ENCODE data around the gene SPOUT1. TPM values are rescaled to one million over a fixed set of nuclear protein-coding genes. Genes with fewer than 3 reads are reported as not detected.

Gene SPOUT1
- total RNA-seq, 1 experiment from 2014 or later: 16.7 TPM

DNA sequence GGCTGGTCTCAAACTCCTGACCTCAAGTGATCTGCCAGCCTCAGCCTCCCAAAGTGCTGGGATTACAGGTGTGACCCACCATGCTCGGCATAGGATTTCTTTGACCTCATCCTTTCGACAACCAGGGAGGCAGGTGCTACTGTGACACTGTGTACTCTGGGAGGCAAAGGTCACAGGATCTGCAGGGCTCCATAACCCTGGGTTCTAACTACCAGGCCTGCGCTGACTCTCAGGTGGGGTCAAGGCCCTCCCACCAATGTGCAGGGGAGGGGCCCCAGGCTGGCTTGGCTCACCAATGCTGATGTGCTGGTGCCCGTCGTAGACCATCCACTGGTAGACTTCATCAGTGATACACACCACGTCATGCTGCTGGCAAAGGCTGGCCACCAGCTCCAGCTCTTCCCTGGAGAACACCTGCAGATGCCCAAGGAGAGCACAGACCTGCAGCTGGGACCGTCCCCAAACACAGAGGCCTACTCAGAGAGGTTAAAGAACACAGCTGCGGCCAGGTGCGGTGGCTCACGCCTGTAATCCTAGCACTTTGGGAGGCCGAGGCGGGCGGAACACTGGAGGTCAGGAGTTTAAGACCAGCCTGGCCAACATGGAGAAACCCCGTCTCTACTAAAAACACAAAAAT is 7.0 kb upstream of the SPOUT1 start:
- no peak for DNase-seq (ENCODE audit: low spot score)

DNA sequence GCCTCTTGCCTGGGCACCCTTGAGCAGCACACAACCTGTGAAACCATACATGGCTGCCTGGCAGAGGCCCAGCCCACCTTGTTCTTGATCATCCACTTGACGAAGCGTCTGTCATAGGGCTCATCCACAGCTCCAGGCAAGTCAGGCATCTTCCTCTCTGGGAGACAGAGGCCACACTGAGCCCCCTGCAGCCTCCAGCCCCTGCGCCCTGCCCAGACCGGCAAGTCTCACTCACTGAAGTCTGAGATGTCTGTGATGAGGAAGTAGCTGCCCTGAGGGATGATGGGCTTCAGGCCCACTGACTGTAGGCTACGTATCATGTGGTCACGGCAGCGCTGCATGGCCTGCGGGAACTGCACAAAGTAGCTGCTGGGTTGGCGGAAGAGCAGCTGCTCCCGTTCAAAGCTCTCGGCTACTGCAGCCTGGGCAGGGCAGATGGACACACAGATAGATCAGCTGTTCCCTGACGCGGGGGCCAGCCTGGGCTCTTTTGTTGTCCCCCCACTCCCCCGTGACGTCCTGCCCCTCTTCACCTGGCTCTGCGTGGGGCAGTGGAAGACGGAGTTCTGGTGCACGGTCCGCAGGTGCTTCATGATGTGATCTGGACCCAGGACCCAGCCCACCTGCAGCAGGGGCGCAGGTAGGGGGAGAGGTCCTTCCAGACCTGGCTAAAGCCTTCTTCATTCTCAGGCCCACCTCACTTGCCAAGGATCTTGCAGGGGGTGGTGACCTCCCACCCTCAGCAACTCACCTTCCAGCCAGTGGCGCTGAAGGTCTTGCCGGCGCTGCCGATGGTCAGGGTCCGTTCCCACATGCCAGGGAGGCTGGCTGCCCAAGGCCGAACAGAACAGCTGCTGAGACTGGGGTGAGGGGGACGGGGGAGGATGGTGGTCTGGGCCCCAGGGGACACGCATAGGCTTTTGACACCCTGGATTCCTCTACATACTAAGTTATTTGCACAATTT is 5.9 kb upstream of the SPOUT1 start:
- no peak for DNase-seq (ENCODE audit: low spot score)

DNA sequence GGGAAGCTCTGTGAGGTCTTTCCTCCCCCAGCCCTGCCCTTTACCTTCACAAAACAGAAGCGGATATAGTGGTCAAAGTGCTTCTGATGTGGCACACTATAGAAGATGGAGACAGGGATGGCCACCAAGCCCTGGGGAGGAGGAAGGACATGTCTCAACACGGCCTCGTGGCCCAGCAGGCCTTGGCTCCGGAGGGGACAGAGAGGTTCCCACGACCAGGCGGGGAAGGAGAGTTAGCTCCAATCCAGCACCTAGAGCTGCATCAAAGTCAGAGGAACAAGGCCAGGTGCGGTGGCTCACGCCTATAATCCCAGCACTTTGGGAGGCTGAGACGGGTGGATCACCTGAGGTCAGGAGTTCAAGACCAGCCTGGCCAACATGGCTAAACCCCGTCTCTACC is 4.1 kb upstream of the SPOUT1 start:
- no peak for DNase-seq (ENCODE audit: low spot score)

DNA sequence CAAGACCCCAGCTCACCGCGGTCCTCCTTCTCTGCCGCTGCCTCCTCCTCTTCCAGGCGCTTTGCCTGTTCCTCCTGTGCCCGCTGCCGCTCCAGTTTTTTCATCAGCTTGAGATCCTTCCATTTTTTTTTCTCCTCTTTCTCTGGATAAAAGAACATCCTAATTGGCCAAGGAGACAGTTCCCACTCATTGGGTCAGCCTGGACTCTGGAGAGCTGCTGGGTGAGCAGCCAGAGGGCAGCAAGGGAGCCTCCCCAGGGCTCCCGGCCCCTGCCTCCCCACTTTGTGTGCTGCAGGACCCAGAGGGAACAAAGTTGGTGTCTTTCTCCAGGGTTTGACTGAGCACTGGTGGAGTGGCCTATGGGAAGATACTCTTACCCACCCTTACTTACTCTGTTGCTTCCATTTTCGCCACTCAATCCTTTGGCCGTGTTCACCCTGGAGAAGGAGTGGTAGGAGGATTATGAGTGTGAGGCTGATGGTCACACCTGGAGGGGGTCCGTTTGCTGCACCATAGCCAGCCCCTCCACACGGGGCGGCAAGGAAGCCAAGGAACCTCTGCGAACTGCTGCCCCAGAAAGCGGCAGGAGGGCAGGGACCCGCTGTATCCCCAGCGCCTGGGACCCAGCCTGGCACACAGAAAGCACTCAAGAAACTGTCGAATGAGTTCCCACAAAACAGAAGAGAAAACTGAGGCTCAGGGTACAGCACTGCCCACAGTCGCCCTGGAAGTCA is 708 bp downstream of the SPOUT1 start:
- no peak for DNase-seq (ENCODE audit: low spot score)

DNA sequence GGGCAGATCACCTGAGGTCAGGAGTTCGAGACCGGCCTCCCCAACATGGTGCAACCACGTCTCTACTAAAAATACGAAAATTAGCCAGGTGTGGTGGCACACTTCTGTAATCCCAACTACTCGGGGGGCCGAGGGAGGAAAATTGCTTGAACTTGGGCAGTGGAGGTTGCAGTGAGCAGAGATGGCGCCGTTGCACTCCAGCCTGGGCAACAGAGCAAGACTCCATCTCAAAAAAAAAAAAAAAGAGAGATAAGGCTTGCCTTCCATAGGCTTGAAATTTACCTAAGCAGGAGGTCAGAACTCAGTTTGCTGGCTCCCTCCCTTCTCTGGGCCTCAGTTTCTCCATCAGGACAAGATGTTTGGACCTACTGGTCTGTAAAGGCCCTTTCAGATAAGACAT is 1.3 kb downstream of the SPOUT1 start:
- no peak for DNase-seq (ENCODE audit: low spot score)

DNA sequence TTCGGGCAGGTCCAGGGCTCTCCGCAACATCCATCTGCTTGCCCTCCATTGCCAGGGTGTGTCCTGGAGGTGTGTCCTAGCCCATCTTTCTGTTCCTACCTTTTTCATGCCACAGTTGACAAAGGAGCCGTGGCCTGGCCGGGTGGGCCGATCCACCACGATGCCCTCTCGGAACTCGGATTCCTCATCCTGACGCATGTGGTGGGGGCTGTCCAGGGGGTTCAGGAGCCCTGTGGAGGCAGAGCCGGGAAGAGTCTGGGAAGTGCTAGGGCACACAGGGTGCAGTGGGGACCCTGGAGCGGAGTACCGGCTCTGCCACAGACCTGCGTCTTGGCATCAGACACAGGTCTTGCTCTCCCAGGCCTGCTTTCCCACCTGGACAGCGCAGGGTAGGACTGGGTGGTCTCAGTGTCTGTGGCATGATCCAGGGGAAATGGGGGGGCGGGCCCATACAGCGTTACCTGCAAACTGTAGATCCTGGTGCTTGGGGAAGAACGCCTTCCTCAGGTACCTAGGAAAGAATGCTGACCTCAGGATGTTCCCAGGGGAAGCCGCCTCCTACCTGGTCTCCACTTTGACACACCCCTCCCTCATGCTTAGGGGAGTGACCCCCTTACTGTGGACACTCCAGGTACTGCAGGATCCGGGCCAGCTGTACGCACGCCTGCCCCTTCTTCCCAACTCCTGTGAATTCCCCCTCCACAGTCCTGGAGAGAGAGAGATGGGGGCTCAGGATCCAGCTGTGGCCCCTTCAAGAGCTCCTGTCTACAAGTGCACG is 3.5 kb downstream of the SPOUT1 start:
- DNase-seq (ENCODE audit: low spot score): no peak

DNA sequence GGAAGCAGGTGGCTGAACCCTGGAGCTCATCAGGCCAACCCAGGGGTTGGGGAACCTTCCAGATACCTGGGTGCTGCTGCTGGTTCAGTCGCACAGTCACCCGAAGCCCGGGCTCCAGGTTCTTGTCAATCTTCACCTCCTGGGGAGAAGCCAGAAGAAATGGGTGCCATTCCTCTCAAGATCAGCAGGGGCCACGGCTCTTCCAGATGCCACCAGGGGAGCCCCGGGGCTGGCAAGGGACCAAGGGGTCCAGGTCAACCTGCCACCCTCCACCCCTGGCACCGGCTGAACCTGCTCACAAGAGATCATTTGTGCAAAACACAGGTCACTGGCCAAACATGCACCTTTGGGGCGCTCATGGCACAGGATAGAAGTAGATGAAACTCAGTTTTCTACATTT is 4.7 kb downstream of the SPOUT1 start:
- DNase-seq (ENCODE audit: low spot score): no peak

DNA sequence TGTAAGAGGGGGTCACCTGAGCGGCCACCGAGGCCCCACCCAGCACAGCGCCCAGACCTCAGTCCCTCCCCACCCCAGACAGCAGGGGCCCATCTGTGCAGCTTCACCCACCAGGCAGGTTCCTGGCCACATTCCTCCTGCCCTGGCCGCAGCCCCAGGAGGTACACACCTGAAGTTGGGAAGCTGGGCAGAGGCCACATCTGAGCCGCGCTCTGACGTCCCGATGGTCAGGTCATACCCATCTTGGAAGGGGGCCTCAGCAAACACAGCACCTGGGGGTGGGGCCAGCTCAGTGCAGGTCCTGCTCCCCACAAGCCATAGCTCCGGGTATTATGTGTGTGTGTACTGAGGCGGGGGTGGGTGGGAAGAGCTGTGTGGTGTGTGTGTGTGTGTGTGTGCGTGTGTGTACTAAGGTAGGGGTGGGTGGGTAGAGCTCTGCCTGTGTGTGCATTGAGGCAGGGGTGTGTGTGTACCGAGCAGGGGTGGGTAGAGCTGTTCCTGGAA is 5.6 kb downstream of the SPOUT1 start:
- no peak for DNase-seq (ENCODE audit: low spot score)

DNA sequence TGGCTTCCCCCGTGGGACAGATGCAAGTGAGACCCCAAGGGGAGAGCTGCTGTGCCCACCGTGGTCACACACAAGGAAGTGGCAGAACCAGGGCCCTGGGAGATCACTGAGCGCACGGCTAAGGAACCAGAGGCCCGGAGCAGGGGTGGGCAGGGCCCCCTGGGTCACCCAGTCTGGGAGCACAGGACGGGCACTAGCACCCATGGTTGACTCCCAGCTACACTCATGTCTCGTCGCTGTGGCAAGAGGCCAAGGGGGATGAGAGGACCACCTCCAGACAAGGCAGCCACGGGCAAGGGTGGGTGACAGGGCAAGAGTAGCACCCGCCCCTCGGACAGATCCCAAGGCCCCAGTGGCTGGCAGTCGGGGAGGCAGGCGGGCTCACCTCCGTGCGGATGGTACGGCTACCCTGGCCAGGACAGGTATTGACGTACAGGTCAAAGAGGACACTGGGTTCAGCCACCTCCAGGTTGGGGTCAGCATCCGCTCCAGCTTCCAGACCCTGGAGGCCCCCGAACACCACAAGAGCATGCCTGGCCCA is 6.2 kb downstream of the SPOUT1 start:
- DNase-seq (ENCODE audit: low spot score): no peak

DNA sequence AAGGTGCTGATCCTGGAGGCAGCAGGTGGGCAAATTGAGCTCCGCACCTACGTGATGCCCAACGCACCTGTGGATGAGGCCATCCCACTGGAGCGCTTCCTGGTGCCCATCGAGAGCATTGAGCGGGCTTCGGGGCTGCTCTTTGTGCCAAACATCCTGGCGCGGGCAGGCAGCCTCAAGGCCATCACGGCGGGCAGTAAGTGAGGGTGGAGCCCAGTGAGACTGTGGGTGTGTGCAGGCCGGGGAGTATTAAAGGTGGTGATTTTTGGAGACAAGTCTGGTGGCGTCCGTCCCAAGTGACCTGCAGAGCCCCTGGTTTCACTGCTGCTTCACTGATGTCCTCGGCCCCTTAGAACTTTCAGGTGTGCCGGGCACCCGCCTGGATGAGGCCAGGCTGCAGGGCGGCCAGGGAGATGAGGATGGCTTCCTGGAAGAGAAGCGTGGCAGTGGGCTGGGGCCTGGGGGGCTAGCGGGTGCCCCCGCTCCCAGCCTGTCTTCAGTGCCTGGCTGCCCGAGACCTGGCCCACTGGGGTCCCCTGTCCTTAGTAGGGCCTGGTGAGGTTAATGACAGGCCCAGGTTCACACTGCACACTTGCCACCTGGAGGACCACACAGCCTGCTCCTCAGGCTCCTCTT is 7.1 kb downstream of the SPOUT1 start:
- DNase-seq (ENCODE audit: low spot score): no peak

DNA sequence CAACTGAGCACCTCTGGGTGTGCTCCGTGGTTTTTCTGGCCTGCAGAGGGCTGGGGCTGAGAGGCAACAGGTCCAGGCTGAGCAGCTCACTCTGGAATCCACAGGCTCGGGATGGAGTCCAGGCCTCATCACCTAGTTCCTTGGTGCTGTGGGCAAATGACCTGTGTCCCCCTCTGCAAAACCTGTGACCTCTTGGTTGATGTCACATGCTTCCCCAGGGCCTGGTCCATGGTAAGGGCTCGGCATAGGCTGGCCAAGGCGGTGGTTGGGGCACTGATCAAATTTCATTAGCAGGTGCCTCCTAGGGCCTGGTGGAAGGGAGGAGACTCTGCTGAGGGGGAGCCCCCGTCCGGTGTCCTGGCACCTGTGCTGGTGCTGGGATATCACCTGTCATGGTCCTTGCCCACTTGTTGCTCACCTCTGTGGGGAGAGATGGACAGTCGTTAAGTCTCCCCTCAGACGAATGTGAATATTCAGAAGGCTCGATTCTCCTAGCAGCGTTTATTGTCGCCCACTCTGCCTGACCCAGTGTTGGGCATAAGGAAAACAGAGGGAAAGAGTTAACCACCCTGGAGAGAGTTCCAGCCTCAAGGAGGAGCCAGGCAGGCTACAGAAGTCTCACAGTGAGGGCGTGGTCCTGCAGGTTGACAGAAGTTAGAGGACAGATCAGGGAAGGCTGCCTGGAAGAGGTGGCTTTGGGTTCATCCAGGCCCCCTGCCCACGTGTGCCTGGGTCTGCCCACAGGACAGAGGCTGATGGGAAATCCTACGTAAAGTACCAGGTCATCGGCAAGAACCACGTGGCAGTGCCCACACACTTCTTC is 7.8 kb downstream of the SPOUT1 start:
- no peak for DNase-seq (ENCODE audit: low spot score)

DNA sequence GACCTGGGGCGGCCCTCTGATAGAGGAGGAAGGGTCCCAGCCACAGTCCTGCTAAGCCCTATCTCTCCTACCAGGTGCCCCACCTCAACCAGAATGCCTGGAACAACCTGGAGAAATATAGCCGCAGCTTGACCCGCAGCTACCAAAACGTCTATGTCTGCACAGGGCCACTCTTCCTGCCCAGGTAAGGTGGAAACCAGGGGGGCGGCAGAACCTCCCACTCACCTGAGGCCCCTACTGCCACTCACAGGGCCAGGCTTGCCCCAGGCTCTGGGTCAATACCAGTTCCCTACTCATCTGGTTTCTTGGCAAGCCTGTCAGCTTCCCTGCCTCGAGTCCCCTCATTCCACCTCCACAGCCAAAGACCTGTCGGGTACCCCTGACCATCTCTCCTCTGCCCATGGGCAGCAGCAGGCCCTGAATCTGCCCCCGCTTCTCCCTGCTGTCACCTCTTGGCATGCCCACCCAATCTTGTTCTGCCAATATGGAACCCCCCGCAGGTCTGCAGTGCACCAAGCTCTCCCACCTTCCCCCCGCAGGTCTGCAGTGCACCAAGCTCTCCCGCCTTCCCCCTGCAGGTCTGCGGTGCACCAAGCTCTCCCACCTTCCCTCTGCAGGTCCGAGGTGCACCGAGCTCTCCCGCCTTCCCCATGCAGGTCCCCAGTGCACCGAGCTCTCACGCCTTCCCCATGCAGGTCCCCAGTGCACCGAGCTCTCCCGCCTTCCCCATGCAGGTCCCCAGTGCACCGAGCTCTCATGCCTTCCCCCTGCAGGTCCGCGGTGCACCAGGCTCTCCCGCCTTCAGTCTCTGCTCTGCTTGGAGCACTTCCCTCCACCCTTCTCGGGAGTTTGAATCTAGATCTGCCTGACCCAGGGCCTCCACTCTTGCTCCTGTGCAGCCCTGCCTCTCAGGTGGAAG is 8.7 kb downstream of the SPOUT1 start:
- DNase-seq (ENCODE audit: low spot score): no peak

DNA sequence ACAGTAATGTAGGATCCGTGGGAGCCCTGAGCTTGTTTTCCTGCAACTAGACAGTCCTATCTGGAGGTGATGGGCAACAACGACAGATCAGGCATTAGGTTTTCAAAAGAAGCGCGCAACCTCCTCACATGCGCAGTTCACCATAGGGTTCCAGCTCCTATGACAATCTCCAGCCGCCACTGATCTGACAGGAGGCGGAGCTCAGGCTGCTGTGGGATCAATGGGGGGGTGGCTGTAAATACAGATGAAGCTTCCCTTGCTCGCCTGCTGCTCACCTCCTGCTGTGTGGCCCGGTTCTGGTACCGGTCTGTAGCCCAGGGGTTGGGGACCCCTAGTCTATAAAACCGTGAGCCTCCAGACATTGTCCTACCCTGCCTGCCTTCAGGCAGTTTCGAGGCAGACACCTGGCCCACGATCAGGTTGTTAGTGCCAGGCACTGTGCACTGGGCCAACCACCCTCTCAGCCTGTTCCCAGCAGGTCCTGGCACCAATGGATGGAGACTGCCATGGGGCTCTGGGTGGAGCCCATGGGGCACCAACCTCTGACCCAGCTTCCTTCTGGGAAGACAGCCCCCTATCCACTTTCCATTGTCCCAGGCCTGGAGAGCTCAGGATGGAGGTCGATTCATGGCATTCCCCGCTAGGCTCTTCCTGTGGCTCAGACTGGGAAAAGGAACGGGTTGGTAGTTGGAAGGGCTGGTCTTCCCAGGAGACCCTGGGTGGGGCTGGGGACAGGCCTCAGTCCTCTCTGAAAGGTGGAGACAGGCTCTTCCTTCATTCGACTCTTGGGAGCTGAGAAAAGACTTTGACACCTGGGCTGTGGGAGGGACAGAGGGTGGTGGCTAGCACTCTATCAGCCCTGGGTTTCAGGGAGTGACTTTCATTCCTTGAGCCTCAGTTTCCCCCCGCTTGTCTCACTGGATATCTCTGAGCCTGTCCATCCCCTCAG is 9.6 kb downstream of the SPOUT1 start:
- DNase-seq (ENCODE audit: low spot score): no peak

DNA sequence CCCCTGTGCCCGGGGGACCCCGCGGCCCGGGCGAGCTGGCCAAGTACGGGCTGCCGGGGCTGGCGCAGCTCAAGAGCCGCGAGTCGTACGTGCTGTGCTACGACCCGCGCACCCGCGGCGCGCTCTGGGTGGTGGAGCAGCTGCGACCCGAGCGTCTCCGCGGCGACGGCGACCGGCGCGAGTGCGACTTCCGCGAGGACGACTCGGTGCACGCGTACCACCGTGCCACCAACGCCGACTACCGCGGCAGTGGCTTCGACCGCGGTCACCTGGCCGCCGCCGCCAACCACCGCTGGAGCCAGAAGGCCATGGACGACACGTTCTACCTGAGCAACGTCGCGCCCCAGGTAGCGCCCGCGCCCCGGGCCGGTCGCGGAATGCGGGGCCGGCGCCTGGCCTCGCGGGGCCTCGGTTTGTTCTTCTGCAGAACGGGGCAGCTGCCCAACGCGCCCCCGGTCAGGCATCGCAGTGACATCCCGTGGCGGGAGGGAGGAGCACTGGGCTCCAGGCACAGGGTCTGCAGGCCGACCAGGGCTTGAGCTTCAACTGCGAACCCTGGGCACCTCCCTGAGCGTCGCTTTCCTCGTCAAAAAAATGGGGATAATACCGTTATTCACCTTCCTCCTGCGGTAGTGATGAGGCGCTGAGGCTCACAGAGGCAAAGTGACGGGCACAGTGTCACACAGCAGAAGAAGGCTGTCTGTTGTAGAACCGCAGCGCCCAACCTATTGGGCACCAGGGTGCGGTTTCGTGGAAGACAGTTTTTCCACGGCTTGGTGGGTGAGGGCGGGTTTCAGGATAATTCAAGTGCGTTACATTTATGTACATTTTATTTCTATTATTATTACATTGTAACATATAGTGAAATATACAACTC is 10.5 kb downstream of the SPOUT1 start:
- no peak for DNase-seq (ENCODE audit: low spot score)

DNA sequence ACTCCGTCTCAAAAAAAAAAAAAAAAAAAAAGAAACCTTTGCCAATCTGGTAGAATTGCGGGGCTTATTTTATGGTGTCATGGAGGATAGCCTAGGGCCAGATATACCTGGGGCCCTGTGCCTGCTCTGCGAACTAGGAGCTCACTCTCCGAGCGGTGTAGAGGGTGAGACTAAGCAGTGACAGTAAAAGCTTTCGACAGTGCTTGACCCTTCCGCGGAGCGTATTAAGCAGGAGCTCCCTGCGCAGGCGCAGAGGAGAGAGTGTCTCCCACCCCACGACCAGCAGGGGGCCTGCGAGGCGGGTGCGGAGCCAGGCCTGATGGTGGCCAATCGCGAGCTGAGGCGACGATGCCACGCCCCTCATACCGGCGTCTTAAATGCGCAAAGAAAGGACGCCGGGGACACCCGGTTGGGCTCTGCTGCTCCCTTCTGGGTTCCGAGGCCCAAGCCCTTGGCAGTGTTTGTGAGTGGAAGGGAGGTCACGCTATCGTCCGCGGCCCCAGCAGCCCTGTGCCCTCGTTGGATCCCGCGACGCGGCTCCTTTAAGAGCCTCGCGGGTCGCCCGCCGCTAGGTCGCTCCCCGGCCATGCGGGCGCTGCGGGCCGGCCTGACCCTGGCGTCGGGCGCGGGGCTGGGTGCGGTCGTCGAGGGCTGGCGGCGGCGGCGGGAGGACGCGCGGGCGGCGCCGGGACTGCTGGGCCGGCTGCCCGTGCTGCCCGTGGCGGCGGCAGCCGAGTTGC is 11.3 kb downstream of the SPOUT1 start, which contains the start of gene ENDOG:
ENDOG (plus strand) TSS at position 402 of the 740 bp plus-strand sequence; CDS start at position 587, 185 bp downstream.
- peak; percentile 96 for DNase-seq (ENCODE audit: low spot score)

DNA sequence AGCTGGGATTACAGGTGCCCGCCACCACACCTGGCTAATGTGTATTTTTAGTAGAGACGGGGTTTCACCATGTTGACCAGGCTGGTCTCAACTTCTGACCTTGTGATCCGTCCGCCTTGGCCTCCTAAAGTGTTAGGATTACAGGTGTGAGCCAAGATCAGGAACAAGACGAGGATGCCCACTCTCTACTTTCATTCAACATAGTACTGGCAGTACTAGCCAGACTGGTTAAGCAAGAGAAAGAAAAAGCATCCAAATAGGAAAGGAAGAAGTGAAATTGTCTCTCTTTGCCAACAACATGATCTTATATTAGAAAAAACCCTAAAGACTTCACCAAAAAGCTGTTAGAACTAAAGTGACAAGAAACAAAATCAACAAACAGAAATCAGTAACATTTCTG is 18.7 kb downstream of the SPOUT1 start:
- DNase-seq (ENCODE audit: low spot score): no peak

Data from H4 (cell line).